ENCODE data around the gene HSD17B7.
"Not testable (repeated sequence)": the region's sequence is repeated elsewhere in the genome, so short reads cannot be mapped to it uniquely, and the experiment has no call there.

HSD17B7 gene

GRCh38 chr1:162812357-162812756, 21.9 kb downstream of the HSD17B7 start:
- not testable (repeated sequence) for DNase-seq (ENCODE audit: low read depth)

- DNase-seq (ENCODE audit: low read depth), result not testable (repeated sequence)
Measured at GRCh38 chr1:162818136-162818535, 27.6 kb downstream of the HSD17B7 start.

GRCh38 chr1:162818666-162819065, 28.2 kb downstream of the HSD17B7 start:
- not testable (repeated sequence) for DNase-seq (ENCODE audit: low read depth)

- DNase-seq (ENCODE audit: low read depth), result no peak
Measured at GRCh38 chr1:162822391-162823200, 32.1 kb downstream of the HSD17B7 start.

GRCh38 chr1:162823231-162823630, 32.7 kb downstream of the HSD17B7 start:
- DNase-seq (ENCODE audit: low read depth), result no peak

- DNase-seq (ENCODE audit: low read depth), result no peak
Measured at GRCh38 chr1:162823771-162824525, 33.4 kb downstream of the HSD17B7 start.

- DNase-seq (ENCODE audit: low read depth), result no peak
Measured at GRCh38 chr1:162829268-162829667, 38.8 kb downstream of the HSD17B7 start.

- no peak for DNase-seq (ENCODE audit: low read depth)
Measured at GRCh38 chr1:162832470-162832869, 42.0 kb downstream of the HSD17B7 start.

GRCh38 chr1:162835157-162835899, 44.8 kb downstream of the HSD17B7 start:
- DNase-seq (ENCODE audit: low read depth), result no peak

- no peak for DNase-seq (ENCODE audit: low read depth)
Measured at GRCh38 chr1:162838863-162839262, 48.4 kb downstream of the HSD17B7 start.

- no peak for DNase-seq (ENCODE audit: low read depth)
Measured at GRCh38 chr1:162840250-162840839, 49.8 kb downstream of the HSD17B7 start.

GRCh38 chr1:162844153-162844552, 53.7 kb downstream of the HSD17B7 start:
- DNase-seq (ENCODE audit: low read depth), result no peak

GRCh38 chr1:162846256-162847212, 56.0 kb downstream of the HSD17B7 start:
- DNase-seq (ENCODE audit: low read depth), result peak; percentile 59

GRCh38 chr1:162847839-162848453, 57.4 kb downstream of the HSD17B7 start:
- peak; percentile 32 for DNase-seq (ENCODE audit: low read depth)

- DNase-seq (ENCODE audit: low read depth), result no peak
Measured at GRCh38 chr1:162849711-162850110, 59.2 kb downstream of the HSD17B7 start.

GRCh38 chr1:162851341-162851740, 60.8 kb downstream of the HSD17B7 start:
- no peak for DNase-seq (ENCODE audit: low read depth)

- DNase-seq (ENCODE audit: low read depth), result peak; percentile 36
Measured at GRCh38 chr1:162854245-162854882, 63.9 kb downstream of the HSD17B7 start.

GRCh38 chr1:162855461-162856150, 65.1 kb downstream of the HSD17B7 start:
- no peak for DNase-seq (ENCODE audit: low read depth)

- DNase-seq (ENCODE audit: low read depth), result peak; percentile 54
Measured at GRCh38 chr1:162856260-162856659, 65.8 kb downstream of the HSD17B7 start.
